Activated CD8-positive, alpha-beta memory T cell treated with anti-CD3 and anti-CD28 coated beads, Interleukin-2, amount 10 ng/mL, durations not matched to agents 7 days and 5 days (primary cell): ENCODE measurements around the gene PDE4D. TPM values are rescaled to one million over a fixed set of nuclear protein-coding genes. Genes with fewer than 3 reads are reported as not detected.
"Not testable (repeated sequence)": the region's sequence is repeated elsewhere in the genome, so short reads cannot be mapped to it uniquely, and the experiment has no call there.

ENCODE experiments used
- ATAC-seq: fragments of 150-1000 bp; cut with Tn5 transposase; one replicate; pipeline ENCODE4 v1.10.0; 2021; ENCODE audit warnings: moderate library complexity
- CTCF ChIA-PET: fragments of 350-600 bp; sonication (Branson Sonifier 250); formaldehyde crosslinking; loops from one replicate; lab custom pipeline; 2021; ENCODE audit warnings: antibody characterized with exemption; lab: Charles Lee
- DNase-seq: peaks from one replicate; pipeline ENCODE4 v3.0.0-alpha.2; 2020
- H3K27ac Mint-ChIP-seq: one replicate; pipeline ENCODE4 v1.8.0; 2021; ENCODE audit warnings: mild to moderate bottlenecking, mixed read lengths
- H3K27me3 Mint-ChIP-seq: one replicate; pipeline ENCODE4 v1.8.0; 2021; ENCODE audit warnings: mixed read lengths
- H3K36me3 Mint-ChIP-seq: one replicate; pipeline ENCODE4 v1.8.0; 2021; ENCODE audit warnings: mild to moderate bottlenecking, mixed read lengths
- H3K4me1 Mint-ChIP-seq: one replicate; pipeline ENCODE4 v1.8.0; 2021; ENCODE audit warnings: mixed read lengths
- H3K4me3 Mint-ChIP-seq: one replicate; pipeline ENCODE4 v1.8.0; 2021; ENCODE audit warnings: mild to moderate bottlenecking, moderate library complexity, mixed read lengths
- H3K9me3 Mint-ChIP-seq: one replicate; pipeline ENCODE4 v1.8.0; 2022; ENCODE audit warnings: low read depth, mixed read lengths
- total RNA-seq, 2 experiments: library from RNA; stranded (reverse); gene quantifications; one replicate each; pipeline ENCODE4 v1.2.3, GENCODE V29; 2021

PDE4D gene
- total RNA-seq, 2 experiments from 2014 or later = 59.3 to 66.2 TPM

DNA sequence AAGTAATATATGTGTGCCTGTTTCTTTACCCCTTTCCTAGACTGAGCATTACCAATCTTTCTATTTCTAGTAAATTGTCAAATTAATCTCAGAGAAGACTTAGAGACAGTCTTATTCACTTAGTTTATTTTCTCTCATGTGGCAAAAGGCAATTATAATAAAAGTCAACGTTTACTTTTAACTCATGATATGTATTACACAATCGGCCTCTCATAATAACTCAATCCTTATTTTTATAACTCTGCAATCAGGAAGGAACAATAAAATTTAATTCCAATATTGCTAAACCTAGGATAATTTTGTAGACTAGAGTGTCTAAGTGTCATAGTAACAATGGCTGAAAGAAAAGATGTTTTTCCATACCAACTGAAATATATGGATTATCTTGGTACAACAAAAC lies 214.6 kb downstream of the PDE4D start:
- Mint-ChIP-seq H3K4me1 (no peaks in the 10 kb centered on the region), H3K27me3 (peaks cover 10% of the 10 kb centered on the region), H3K36me3 (no peaks in the 10 kb centered on the region), H3K4me3 (no peak overlapping the region), H3K27ac (no peak overlapping the region), H3K9me3 (no peaks in the 10 kb centered on the region)
- DNase-seq = no peak
- no peak for ATAC-seq
- CTCF ChIA-PET = no interaction called here

- ATAC-seq (no peak), DNase-seq (no peak)
- Mint-ChIP-seq H3K4me3 (no peak overlapping the region), H3K27me3 (peaks cover 22% of the 10 kb centered on the region), H3K36me3 (no peaks in the 10 kb centered on the region), H3K27ac (no peak overlapping the region), H3K9me3 (no peaks in the 10 kb centered on the region), H3K4me1 (no peaks in the 10 kb centered on the region)
- CTCF ChIA-PET = no interaction called here
Observed at GRCh38 chr5:59674763-59675162, 218.8 kb downstream of the PDE4D start.

DNA sequence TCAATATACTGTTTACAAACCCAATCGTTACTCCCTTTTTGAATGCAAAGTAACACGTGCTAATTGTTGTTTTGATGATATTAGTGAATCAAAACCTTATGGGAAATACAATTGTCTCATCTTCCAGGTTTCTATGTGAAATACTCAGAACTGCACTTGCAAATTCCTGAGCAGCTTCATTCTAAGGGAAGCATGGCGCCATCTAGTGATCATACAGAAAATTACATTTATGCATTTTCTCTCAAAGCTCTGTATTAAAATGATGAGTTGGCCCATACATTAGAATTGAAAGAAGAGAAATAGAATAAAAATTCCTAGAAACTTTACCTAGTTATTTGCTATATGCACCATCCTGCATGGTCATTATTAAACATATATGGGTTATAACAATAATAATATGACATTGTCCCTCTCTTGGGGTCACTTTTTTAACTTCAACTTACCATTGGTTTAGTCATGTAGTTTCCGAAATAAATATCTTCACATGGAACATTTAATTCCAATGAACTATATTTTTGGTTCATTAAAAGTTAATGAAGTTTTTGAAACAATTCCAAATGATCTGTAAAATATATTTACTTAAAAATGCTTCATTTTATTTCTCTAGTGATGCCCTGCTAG lies 220.0 kb downstream of the PDE4D start:
- Mint-ChIP-seq H3K4me1 (no peaks in the 10 kb centered on the region), H3K27me3 (peaks cover 17% of the 10 kb centered on the region), H3K4me3 (no peak overlapping the region), H3K9me3 (no peaks in the 10 kb centered on the region), H3K27ac (no peak overlapping the region), H3K36me3 (no peaks in the 10 kb centered on the region)
- CTCF ChIA-PET = interaction anchor here (0.8 to 1.8 kb wide), 17 partner anchors 9 to 486 kb away, joined by 3 to 11 read pairs (median 4); no protein-coding TSS in a partner anchor
- no peak for DNase-seq
- no peak for ATAC-seq

- Mint-ChIP-seq H3K27ac (no peak overlapping the region), H3K4me3 (no peak overlapping the region), H3K4me1 (peaks cover 6% of the 10 kb centered on the region), H3K9me3 (no peaks in the 10 kb centered on the region), H3K36me3 (no peaks in the 10 kb centered on the region), H3K27me3 (no peaks in the 10 kb centered on the region)
- DNase-seq (no peak), ATAC-seq (no peak)
- CTCF ChIA-PET = no interaction called here
Observed at GRCh38 chr5:59666440-59667068, 227.0 kb downstream of the PDE4D start.

DNA sequence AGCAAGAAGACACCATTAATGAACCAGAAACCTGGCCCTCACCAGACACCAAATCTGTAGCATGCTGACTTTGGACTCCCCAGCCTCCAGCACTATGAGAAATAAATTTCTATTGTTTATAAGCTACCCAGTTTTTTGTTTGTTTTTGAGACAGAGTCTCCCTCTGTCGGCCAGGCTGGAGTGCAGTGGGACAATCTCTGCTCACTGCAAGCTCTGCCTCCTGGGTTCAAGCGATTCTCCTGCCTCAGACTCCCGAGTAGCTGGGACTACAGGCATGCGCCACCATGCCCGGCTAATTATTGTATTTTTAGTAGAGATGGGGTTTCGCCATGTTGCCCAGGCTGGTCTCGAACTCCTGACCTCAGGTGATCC lies 227.7 kb downstream of the PDE4D start:
- DNase-seq, ATAC-seq, H3K27me3 Mint-ChIP-seq, H3K4me3 Mint-ChIP-seq, H3K4me1 Mint-ChIP-seq, H3K36me3 Mint-ChIP-seq, H3K9me3 Mint-ChIP-seq, H3K27ac Mint-ChIP-seq: not testable (repeated sequence)
- CTCF ChIA-PET = interaction anchor here (2.4 kb wide), 1 partner anchor 8 kb away, joined by 8 read pairs; no protein-coding TSS in a partner anchor

GRCh38 chr5:59665086-59665831 lies 228.3 kb downstream of the PDE4D start:
- no peaks in the 10 kb centered on the region for H3K27me3 Mint-ChIP-seq
- CTCF ChIA-PET = interaction anchor here (2.4 kb wide), 1 partner anchor 8 kb away, joined by 8 read pairs; no protein-coding TSS in a partner anchor
- no peak overlapping the region for H3K4me3 Mint-ChIP-seq
- no peaks in the 10 kb centered on the region for H3K36me3 Mint-ChIP-seq
- no peaks in the 10 kb centered on the region for H3K9me3 Mint-ChIP-seq
- peaks cover 6% of the 10 kb centered on the region for H3K4me1 Mint-ChIP-seq
- H3K27ac Mint-ChIP-seq = no peak overlapping the region
- no peak for DNase-seq
- no peak for ATAC-seq

- Mint-ChIP-seq H3K36me3 (no peaks in the 10 kb centered on the region), H3K4me1 (peaks cover 6% of the 10 kb centered on the region), H3K9me3 (no peaks in the 10 kb centered on the region), H3K27me3 (no peaks in the 10 kb centered on the region), H3K27ac (no peak overlapping the region), H3K4me3 (no peak overlapping the region)
- CTCF ChIA-PET = interaction anchor here (1.2 to 1.3 kb wide), 2 partner anchors 11 to 12 kb away, joined by 3 to 6 read pairs; no protein-coding TSS in a partner anchor
- DNase-seq (no peak), ATAC-seq (no peak)
Observed at GRCh38 chr5:59661954-59662615, 231.4 kb downstream of the PDE4D start.

GRCh38 chr5:59661311-59661710 lies 232.2 kb downstream of the PDE4D start:
- DNase-seq (no peak), ATAC-seq (no peak)
- Mint-ChIP-seq H3K36me3 (no peaks in the 10 kb centered on the region), H3K4me3 (no peak overlapping the region), H3K4me1 (peaks cover 7% of the 10 kb centered on the region), H3K27me3 (no peaks in the 10 kb centered on the region), H3K9me3 (no peaks in the 10 kb centered on the region), H3K27ac (no peak overlapping the region)
- CTCF ChIA-PET = interaction anchor here (0.6 to 1.3 kb wide), 2 partner anchors 12 to 787 kb away, joined by 3 to 6 read pairs; no protein-coding TSS in a partner anchor

DNA sequence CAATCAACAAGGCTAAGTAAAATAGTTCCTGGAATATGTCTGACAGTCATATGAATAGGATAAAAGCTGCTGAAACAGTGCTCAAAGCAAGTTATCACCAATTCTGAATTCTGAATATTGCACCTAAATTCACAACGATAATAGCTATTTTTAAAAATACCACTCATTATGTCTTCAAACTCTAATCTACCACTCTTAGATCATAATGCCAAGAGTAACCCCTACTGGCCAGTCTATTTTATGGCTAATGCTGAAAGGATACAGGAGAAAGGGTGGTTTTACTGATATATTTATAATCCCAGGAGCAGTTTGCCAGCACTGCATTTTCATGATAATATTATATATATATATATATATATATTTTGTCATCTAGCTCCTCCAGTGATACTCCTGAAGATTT lies 232.8 kb downstream of the PDE4D start:
- H3K27me3 Mint-ChIP-seq = no peaks in the 10 kb centered on the region
- H3K9me3 Mint-ChIP-seq = no peaks in the 10 kb centered on the region
- DNase-seq (no peak), ATAC-seq (no peak)
- no peak overlapping the region for H3K27ac Mint-ChIP-seq
- no peak overlapping the region for H3K4me3 Mint-ChIP-seq
- H3K36me3 Mint-ChIP-seq = no peaks in the 10 kb centered on the region
- CTCF ChIA-PET = interaction anchor here (0.6 to 1.5 kb wide), 3 partner anchors 12 to 786 kb away, joined by 3 to 6 read pairs (median 4); no protein-coding TSS in a partner anchor
- H3K4me1 Mint-ChIP-seq = peaks cover 12% of the 10 kb centered on the region

GRCh38 chr5:59656351-59657254 lies 236.9 kb downstream of the PDE4D start:
- Mint-ChIP-seq H3K4me3 (no peak overlapping the region), H3K27me3 (no peaks in the 10 kb centered on the region), H3K9me3 (no peaks in the 10 kb centered on the region), H3K36me3 (no peaks in the 10 kb centered on the region), H3K4me1 (peaks cover 6% of the 10 kb centered on the region), H3K27ac (no peak overlapping the region)
- CTCF ChIA-PET = interaction anchor here (0.9 kb wide), 1 partner anchor 13 kb away, joined by 3 read pairs; no protein-coding TSS in a partner anchor
- ATAC-seq (no peak), DNase-seq (no peak)

DNA sequence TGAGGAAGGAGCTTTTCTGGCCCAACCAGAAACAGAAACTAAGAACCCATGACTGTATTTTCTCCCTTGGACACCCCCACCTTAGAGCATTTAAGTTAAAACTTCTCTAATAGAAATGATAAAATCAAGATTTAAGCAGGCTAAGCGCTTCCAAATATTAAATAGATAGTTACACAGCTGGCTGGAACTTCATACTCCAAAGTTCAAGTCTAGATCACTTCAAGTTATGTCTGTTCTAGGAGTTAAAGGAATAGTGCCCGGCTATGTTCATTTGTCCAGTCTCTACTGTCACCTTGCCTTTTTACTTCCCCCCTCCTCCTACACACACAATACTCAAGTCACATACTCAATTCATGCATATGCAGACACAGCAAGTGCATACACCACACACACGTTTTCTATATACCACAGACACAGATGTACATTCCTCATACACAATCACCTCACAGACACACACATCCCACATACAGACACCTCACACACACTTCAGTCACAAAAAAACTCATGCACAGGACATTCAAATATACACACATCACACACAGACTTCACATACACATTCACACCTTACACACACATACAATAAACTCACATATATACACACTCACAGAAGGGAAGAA lies 237.7 kb downstream of the PDE4D start:
- no peaks in the 10 kb centered on the region for H3K27me3 Mint-ChIP-seq

DNA sequence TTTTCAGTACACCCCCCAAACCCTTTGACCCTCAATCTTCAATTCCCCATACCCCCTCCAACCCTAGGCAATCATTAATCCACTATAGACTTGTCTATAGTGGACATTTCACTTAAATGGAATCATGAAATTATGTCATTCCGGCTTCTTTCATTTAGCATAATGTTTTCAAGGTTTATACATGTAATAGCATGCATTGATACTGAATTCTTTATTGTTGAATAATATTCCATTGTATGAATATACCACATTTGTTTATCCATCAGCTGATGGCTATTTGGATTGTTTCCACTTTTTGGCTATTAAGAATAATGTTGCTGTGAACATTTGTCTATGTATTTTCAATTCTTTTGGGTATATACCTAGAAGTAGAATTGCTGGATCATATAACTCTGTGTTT lies 238.8 kb downstream of the PDE4D start:
- Mint-ChIP-seq H3K9me3 (no peaks in the 10 kb centered on the region), H3K27me3 (no peaks in the 10 kb centered on the region), H3K4me1 (peaks cover 6% of the 10 kb centered on the region), H3K36me3 (no peaks in the 10 kb centered on the region), H3K27ac (no peak overlapping the region), H3K4me3 (no peak overlapping the region)
- CTCF ChIA-PET = no interaction called here
- DNase-seq (no peak), ATAC-seq (no peak)

More for the DNA sequence above, 237.7 kb downstream of the PDE4D start:
- Mint-ChIP-seq H3K9me3 (no peaks in the 10 kb centered on the region), H3K4me3 (no peak overlapping the region), H3K4me1 (peaks cover 6% of the 10 kb centered on the region), H3K36me3 (no peaks in the 10 kb centered on the region), H3K27ac (no peak overlapping the region)
- DNase-seq (no peak), ATAC-seq (no peak)
- CTCF ChIA-PET = no interaction called here
